Mucosa of descending colon (tissue), 3 donors: ENCODE results near the gene TRIM2. TPM values are rescaled to one million over a fixed set of nuclear protein-coding genes. Genes with fewer than 3 reads are reported as not detected.

Source experiments
- ATAC-seq: fragments of 200-7000 bp; cut with Tn5 transposase; one replicate; pipeline ENCODE4 v1.9.1; 2020; ENCODE audit warnings: mild to moderate bottlenecking, moderate library complexity
- DNase-seq, 3 donors: peaks; one replicate each; pipeline ENCODE4 v3.0.0-alpha.2; 2020
- H3K36me3 ChIP-seq: fragments of 200-600 bp; one replicate; pipeline ENCODE4 v1.8.0; 2021; ENCODE audit warnings: low read depth, mild to moderate bottlenecking
- H3K4me1 ChIP-seq: fragments of 200-600 bp; one replicate; pipeline ENCODE4 v1.8.0; 2021; ENCODE audit warnings: low read depth, mild to moderate bottlenecking
- H3K4me3 ChIP-seq: fragments of 200-600 bp; one replicate; pipeline ENCODE4 v1.8.0; 2021; ENCODE audit warnings: mild to moderate bottlenecking
- H3K9me3 ChIP-seq: fragments of 200-600 bp; one replicate; pipeline ENCODE4 v1.8.0; 2021; ENCODE audit warnings: mild to moderate bottlenecking
- intact Hi-C, 2 donors: fragments of 100-400 bp; cut with DNase I in 1 of 2; cut with micrococcal nuclease in 1 of 2; formaldehyde crosslinking; loops; one replicate each; pipeline versions ENCODE4 v1.11.0 to v1.11.1; 2022; cut with DNase I, micrococcal nuclease
- total RNA-seq, 3 donors: library from RNA; stranded (reverse); fragmentation: NEBNext Ultra II Directional in 2 of 3; extraction: Animal tissue kit (Norgen Biotek cat#: 25700) in 2 of 3; gene quantifications; one replicate each; pipeline versions ENCODE4 v1.2.1 to v1.2.4, GENCODE V29; 2021 to 2023
- TF ChIP-seq, protein P1 (sequence below): fragments of 200-600 bp; IDR thresholded peaks from one replicate; pipeline ENCODE4 v1.8.0; 2022; ENCODE audit warnings: antibody characterized with exemption, mild to moderate bottlenecking
- donor health status: DM: no; HTN: no; CAD: no; lungs with moderate emphysema.
- donor health status: DM: no; HTN: no; CAD: no.
- donor health status: DM: no; HTN: yes; CAD: no.

The TRIM2 gene
- total RNA-seq, 3 donors from 2014 or later, result 96.4 to 167 (median 154) TPM

DNA sequence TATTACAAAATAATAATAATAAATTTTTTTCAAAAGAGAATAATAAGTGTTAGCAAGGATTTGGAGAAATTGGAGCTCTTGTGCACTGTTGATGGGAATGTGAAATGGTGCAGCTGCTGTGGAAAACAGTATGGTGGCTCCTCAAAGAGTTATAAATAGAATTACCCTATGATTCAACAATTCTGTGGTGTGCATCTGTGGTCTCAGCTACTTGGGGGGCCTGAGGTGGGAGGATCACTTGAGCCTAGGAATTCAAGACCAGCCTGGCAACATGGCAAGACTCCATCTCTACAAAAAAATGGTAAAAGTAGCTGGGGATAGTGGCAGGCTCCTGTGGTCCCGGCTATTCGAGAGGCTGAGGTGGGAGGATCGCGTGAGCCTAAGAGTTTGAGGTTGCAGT is 159.8 kb downstream of the TRIM2 start:
- ATAC-seq (no peak), DNase-seq (no peak)
- H3K4me3 ChIP-seq, result no peak overlapping the region
- no peaks in the 10 kb centered on the region for H3K4me1 ChIP-seq
- TF ChIP-seq, protein P1, sequence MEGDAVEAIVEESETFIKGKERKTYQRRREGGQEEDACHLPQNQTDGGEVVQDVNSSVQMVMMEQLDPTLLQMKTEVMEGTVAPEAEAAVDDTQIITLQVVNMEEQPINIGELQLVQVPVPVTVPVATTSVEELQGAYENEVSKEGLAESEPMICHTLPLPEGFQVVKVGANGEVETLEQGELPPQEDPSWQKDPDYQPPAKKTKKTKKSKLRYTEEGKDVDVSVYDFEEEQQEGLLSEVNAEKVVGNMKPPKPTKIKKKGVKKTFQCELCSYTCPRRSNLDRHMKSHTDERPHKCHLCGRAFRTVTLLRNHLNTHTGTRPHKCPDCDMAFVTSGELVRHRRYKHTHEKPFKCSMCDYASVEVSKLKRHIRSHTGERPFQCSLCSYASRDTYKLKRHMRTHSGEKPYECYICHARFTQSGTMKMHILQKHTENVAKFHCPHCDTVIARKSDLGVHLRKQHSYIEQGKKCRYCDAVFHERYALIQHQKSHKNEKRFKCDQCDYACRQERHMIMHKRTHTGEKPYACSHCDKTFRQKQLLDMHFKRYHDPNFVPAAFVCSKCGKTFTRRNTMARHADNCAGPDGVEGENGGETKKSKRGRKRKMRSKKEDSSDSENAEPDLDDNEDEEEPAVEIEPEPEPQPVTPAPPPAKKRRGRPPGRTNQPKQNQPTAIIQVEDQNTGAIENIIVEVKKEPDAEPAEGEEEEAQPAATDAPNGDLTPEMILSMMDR, result no peak
- no peaks in the 10 kb centered on the region for H3K36me3 ChIP-seq
- intact Hi-C loops, result no loop called here
- H3K9me3 ChIP-seq, result no peaks in the 10 kb centered on the region

- ATAC-seq (no peak), DNase-seq (no peak)
- no peaks in the 10 kb centered on the region for H3K4me1 ChIP-seq
- TF ChIP-seq, protein P1, result no peak
- H3K4me3 ChIP-seq, result no peak overlapping the region
- no peaks in the 10 kb centered on the region for H3K9me3 ChIP-seq
- intact Hi-C loops, result no loop called here
- H3K36me3 ChIP-seq, result no peaks in the 10 kb centered on the region
Observed at GRCh38 chr4:153365003-153365402, 160.8 kb downstream of the TRIM2 start.

DNA sequence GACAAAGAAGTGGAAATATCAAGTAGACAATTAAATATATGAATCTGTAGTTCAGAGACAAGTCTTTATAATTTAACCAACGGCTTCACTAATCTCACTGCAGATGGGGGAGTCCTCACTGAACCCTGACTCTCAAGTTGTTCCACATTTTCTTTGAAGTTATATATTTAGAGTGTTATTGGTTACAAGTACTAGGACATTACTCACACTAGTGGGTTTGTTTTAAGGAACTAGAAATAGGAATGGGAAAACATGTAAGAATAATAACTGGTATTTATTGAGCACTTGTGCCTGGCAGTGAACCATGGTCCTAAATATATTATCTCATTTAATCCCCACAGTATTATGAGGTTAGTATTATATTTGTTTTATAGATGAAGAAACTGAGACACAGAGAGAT is 162.2 kb downstream of the TRIM2 start:
- Histone ChIP-seq H3K36me3 (no peaks in the 10 kb centered on the region), H3K4me1 (no peaks in the 10 kb centered on the region), H3K4me3 (no peak overlapping the region), H3K9me3 (no peaks in the 10 kb centered on the region)
- TF ChIP-seq, protein P1, result no peak
- DNase-seq (no peak), ATAC-seq (no peak)
- intact Hi-C loops, result no loop called here

DNA sequence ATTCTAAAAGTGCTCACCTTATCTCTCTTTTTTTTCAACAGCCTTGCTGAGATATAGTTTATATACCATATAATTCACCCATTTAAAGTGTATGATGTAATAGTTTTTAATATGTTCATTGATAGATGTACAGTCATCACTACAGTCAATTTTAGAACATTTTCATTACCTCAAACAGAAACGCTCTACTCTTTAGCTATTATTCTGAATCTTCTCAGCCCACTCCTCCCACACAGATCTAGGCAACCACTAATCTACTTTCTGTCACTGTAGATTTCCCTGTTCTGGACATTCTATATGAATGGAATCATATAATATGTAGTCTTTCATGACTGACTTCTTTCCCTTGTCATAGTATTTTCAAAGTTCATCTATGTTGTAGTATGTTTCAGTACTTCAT is 162.8 kb downstream of the TRIM2 start:
- intact Hi-C loops, result no loop called here
- Histone ChIP-seq H3K4me1 (no peaks in the 10 kb centered on the region), H3K9me3 (no peaks in the 10 kb centered on the region), H3K36me3 (no peaks in the 10 kb centered on the region), H3K4me3 (no peak overlapping the region)
- TF ChIP-seq, protein P1, result no peak
- ATAC-seq, result no peak
- DNase-seq, result no peak

DNA sequence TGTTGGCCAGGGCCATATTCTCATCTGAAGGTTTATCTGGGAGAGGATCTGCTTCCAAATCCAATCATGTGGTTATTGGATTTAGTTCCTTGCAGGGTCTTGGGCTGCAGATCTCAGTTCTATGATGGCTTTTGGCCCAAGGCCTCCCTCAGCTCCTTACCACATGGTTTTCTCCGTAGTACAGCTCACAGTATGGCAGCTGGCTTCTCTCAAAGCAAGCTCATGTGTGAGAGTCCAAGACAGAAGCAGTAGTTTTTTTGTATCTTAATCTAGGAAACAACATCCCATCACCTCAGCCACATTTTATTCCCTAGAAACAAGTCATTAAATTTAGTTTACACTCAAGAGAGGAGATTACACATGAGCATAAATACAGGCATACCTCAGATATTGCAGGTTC is 164.8 kb downstream of the TRIM2 start:
- no peak for ATAC-seq
- no peaks in the 10 kb centered on the region for H3K4me1 ChIP-seq
- TF ChIP-seq, protein P1, result no peak
- intact Hi-C loops, result no loop called here
- H3K9me3 ChIP-seq, result no peaks in the 10 kb centered on the region
- no peak for DNase-seq
- H3K36me3 ChIP-seq, result no peaks in the 10 kb centered on the region
- no peak overlapping the region for H3K4me3 ChIP-seq

- intact Hi-C loops, result no loop called here
- Histone ChIP-seq H3K9me3 (no peaks in the 10 kb centered on the region), H3K4me1 (no peaks in the 10 kb centered on the region), H3K4me3 (no peak overlapping the region), H3K36me3 (no peaks in the 10 kb centered on the region)
- DNase-seq (no peak), ATAC-seq (no peak)
- TF ChIP-seq, protein P1, result no peak
Observed at GRCh38 chr4:153371701-153372234, 167.5 kb downstream of the TRIM2 start.
